CD4-positive, alpha-beta T cell (primary cell): ENCODE measurements around the gene CREB3L2. TPM values are rescaled to one million over a fixed set of nuclear protein-coding genes. Genes with fewer than 3 reads are reported as not detected.

Experiments used
- ATAC-seq: fragments of 200-7000 bp; cut with Tn5 transposase; one replicate; pipeline ENCODE4 v1.10.0; 2022; ENCODE audit warnings: mild to moderate bottlenecking; ENCODE audit not compliant: poor library complexity
- CTCF ChIA-PET: fragments of 350-600 bp; sonication (Branson Sonifier 250); formaldehyde crosslinking; loops from one replicate; lab custom pipeline; 2021; ENCODE audit warnings: antibody characterized with exemption, inconsistent platforms; lab: Charles Lee
- POLR2A ChIA-PET: fragments of 350-600 bp; sonication (Branson Sonifier 250); formaldehyde crosslinking; loops from one replicate; lab custom pipeline; 2021; ENCODE audit warnings: antibody characterized with exemption, inconsistent platforms; lab: Charles Lee
- DNase-seq, 14 experiments: peaks; one replicate each; pipeline ENCODE4 v3.0.0-alpha.2; 2013 to 2020; ENCODE audit warnings: mixed read lengths in 2 of 14
- H3K27ac ChIP-seq, 2 donors: one replicate each; pipeline versions ENCODE4 v1.5.1 to v1.7.0; 2013; ENCODE audit warnings: low read length in 2 of 2, low read depth in 1 of 2, mild to moderate bottlenecking in 1 of 2
- H3K27me3 ChIP-seq, 2 experiments: 1 replicate in 1 of 2; 2 replicates in 1 of 2; pipeline versions ENCODE4 v1.6.1 to v1.7.0; 2013; ENCODE audit warnings: low read length in 2 of 2, control low read depth in 1 of 2, mild to moderate bottlenecking in 1 of 2, moderate library complexity in 1 of 2; ENCODE audit not compliant: insufficient read depth in 2 of 2, control insufficient read depth in 1 of 2
- H3K36me3 ChIP-seq: one replicate; pipeline ENCODE4 v1.6.1; 2013; ENCODE audit warnings: low read length, control low read depth; ENCODE audit not compliant: insufficient read depth
- H3K4me1 ChIP-seq: one replicate; pipeline ENCODE4 v1.6.1; 2013; ENCODE audit warnings: low read length, control low read depth; ENCODE audit not compliant: insufficient read depth
- H3K4me3 ChIP-seq: one replicate; pipeline ENCODE4 v1.5.1; 2013; ENCODE audit warnings: mild to moderate bottlenecking, low read length, moderate library complexity
- H3K9me3 ChIP-seq, 2 experiments: 1 replicate in 1 of 2; 2 replicates in 1 of 2; pipeline versions ENCODE4 v1.6.1 to v1.7.0; 2013; ENCODE audit warnings: low read length in 2 of 2, mild to moderate bottlenecking in 2 of 2, control low read depth in 1 of 2, moderate library complexity in 1 of 2; ENCODE audit not compliant: control insufficient read depth in 1 of 2, insufficient read depth in 1 of 2
- H3K27ac Mint-ChIP-seq: one replicate; pipeline ENCODE4 v1.8.0; 2020; ENCODE audit warnings: mixed read lengths
- H3K27me3 Mint-ChIP-seq: one replicate; pipeline ENCODE4 v1.8.0; 2021; ENCODE audit warnings: mixed read lengths
- H3K36me3 Mint-ChIP-seq: one replicate; pipeline ENCODE4 v1.8.0; 2021; ENCODE audit warnings: low read depth, mixed read lengths
- H3K4me1 Mint-ChIP-seq: one replicate; pipeline ENCODE4 v1.8.0; 2021; ENCODE audit warnings: low read depth, mixed read lengths
- H3K4me3 Mint-ChIP-seq: one replicate; pipeline ENCODE4 v1.8.0; 2020; ENCODE audit warnings: mild to moderate bottlenecking, mixed read lengths
- H3K9me3 Mint-ChIP-seq: one replicate; pipeline ENCODE4 v1.8.0; 2020; ENCODE audit warnings: mixed read lengths
- CTCF ChIP-seq: fragments of 200-600 bp; IDR thresholded peaks from one replicate; pipeline ENCODE4 v1.8.0; 2022; ENCODE audit warnings: antibody characterized with exemption, mild to moderate bottlenecking
- intact Hi-C, 2 experiments: fragments of 100-400 bp; cut with DNase I in 1 of 2; cut with micrococcal nuclease in 1 of 2; formaldehyde crosslinking; loops; one replicate each; pipeline versions ENCODE4 v1.15.1 to v1.9.0; 2023 to 2025; cut with DNase I, micrococcal nuclease
- total RNA-seq, 174 experiments: library from RNA in 2 of 174; stranded (reverse) in 2 of 174; gene quantifications; one replicate each; pipeline ENCODE4 v1.2.3 and lab custom pipeline; 2021 to 2026

Gene CREB3L2
- total RNA-seq, 2 experiments from 2014 or later, result 11.7 to 12.9 TPM

- no peaks in the 10 kb centered on the region for H3K4me1 Mint-ChIP-seq
- Histone ChIP-seq H3K27me3 (no peaks in the 10 kb centered on the region), H3K36me3 (no peaks in the 10 kb centered on the region), H3K4me1 (no peaks in the 10 kb centered on the region), H3K27ac (no peak overlapping the region), H3K9me3 (peaks cover 0 to 4% of the 10 kb centered on the region in 2 experiments), H3K4me3 (no peak overlapping the region)
- ChIA-PET POLR2A (no interaction called here), CTCF (interaction anchor here (0.7 kb wide), 1 partner anchor 9 kb away, joined by 3 read pairs; no protein-coding TSS in a partner anchor)
- intact Hi-C loops, result no loop called here
- no peak for ATAC-seq
- no peaks in the 10 kb centered on the region for H3K36me3 Mint-ChIP-seq
- no peak overlapping the region for H3K27ac Mint-ChIP-seq
- H3K9me3 Mint-ChIP-seq, result peaks cover 4% of the 10 kb centered on the region
- H3K27me3 Mint-ChIP-seq, result no peaks in the 10 kb centered on the region
- no peak overlapping the region for H3K4me3 Mint-ChIP-seq
- TF ChIP-seq CTCF, result no peak
- DNase-seq, result no peak
Measured at GRCh38 chr7:138024343-138024691, 22.4 kb upstream of the CREB3L2 start.

- peaks cover 0 to 4% of the 10 kb centered on the region in 2 experiments for H3K9me3 ChIP-seq
- Mint-ChIP-seq H3K27ac (no peak overlapping the region), H3K27me3 (no peaks in the 10 kb centered on the region), H3K4me1 (no peaks in the 10 kb centered on the region), H3K4me3 (no peak overlapping the region), H3K36me3 (no peaks in the 10 kb centered on the region), H3K9me3 (peaks cover 4% of the 10 kb centered on the region)
- intact Hi-C loops, result no loop called here
- no peak overlapping the region for H3K4me3 ChIP-seq
- no peak overlapping the region for H3K27ac ChIP-seq
- no peak for ATAC-seq
- no peaks in the 10 kb centered on the region for H3K36me3 ChIP-seq
- no peak for TF ChIP-seq CTCF
- no peaks in the 10 kb centered on the region for H3K27me3 ChIP-seq
- DNase-seq, result no peak
- POLR2A ChIA-PET, result no interaction called here
- H3K4me1 ChIP-seq, result no peaks in the 10 kb centered on the region
- CTCF ChIA-PET, result no interaction called here
Measured at GRCh38 chr7:138023618-138024342, 21.9 kb upstream of the CREB3L2 start.

DNA sequence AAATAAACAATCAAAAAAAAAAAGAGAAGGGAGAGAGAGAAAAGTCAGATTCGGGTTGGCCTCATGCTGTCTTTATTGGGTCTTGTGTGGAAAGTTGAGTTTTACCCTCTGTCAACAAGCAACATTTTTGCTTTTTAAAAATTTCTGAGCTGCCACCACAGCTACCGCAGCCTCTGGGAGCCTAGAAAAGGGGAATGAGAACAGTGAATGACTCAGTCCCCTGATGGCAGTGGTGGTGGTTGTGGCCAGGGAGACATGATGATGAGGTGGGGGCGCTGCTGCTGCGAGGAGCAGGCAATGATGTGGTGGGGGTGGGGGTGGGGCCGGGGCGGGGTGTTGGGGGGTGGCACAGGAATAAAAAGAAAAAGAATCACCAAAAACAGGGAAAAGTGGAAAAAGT lies 20.0 kb upstream of the CREB3L2 start:
- no peak for TF ChIP-seq CTCF
- no peak overlapping the region for H3K27ac ChIP-seq
- H3K27me3 ChIP-seq, result no peaks in the 10 kb centered on the region
- H3K4me1 ChIP-seq, result no peaks in the 10 kb centered on the region
- Mint-ChIP-seq H3K4me3 (no peak overlapping the region), H3K9me3 (peaks cover 4% of the 10 kb centered on the region), H3K4me1 (no peaks in the 10 kb centered on the region), H3K27me3 (no peaks in the 10 kb centered on the region), H3K27ac (no peak overlapping the region), H3K36me3 (no peaks in the 10 kb centered on the region)
- no peak for DNase-seq
- no peaks in the 10 kb centered on the region for H3K36me3 ChIP-seq
- H3K4me3 ChIP-seq, result no peak overlapping the region
- H3K9me3 ChIP-seq, result peaks cover 0 to 4% of the 10 kb centered on the region in 2 experiments
- ChIA-PET CTCF (no interaction called here), POLR2A (no interaction called here)
- intact Hi-C loops, result no loop called here
- ATAC-seq, result no peak
